NCI-H2029 treated with DMSO at 0.1 percent for 48 hours (cell line): Measurements from ENCODE around the gene TRIM45.
A peak's percentile ranks its signal among the peaks of the same experiment; 100 is the strongest.
"Not testable (repeated sequence)": the region's sequence is repeated elsewhere in the genome, so short reads cannot be mapped to it uniquely, and the experiment has no call there.

ENCODE experiments used
- DNase-seq: peaks from one replicate; lab custom pipeline; 2025; lab: John Stamatoyannopoulos, UW

The TRIM45 gene

GRCh38 chr1:117121589-117122329 lies at the start of gene TRIM45:
Gene TRIM45 (minus strand): TSS chr1:117121749. CDS start chr1:117121201, 548 bp downstream.
- peak; percentile 79 for DNase-seq

- DNase-seq, result no peak
Measured at GRCh38 chr1:117169871-117170596, 48.5 kb upstream of the TRIM45 start.

GRCh38 chr1:117167402-117167801 lies 45.9 kb upstream of the TRIM45 start:
- no peak for DNase-seq

GRCh38 chr1:117166076-117166475 lies 44.5 kb upstream of the TRIM45 start:
- no peak for DNase-seq

- no peak for DNase-seq
Measured at GRCh38 chr1:117164209-117164608, 42.7 kb upstream of the TRIM45 start.

- no peak for DNase-seq
Measured at GRCh38 chr1:117162816-117163215, 41.3 kb upstream of the TRIM45 start.

- no peak for DNase-seq
Measured at GRCh38 chr1:117161887-117162286, 40.3 kb upstream of the TRIM45 start.

GRCh38 chr1:117151305-117151704 lies 29.8 kb upstream of the TRIM45 start:
- DNase-seq, result not testable (repeated sequence)

GRCh38 chr1:117150316-117150715 lies 28.8 kb upstream of the TRIM45 start:
- DNase-seq, result no peak

GRCh38 chr1:117147856-117148588 lies 26.5 kb upstream of the TRIM45 start:
- DNase-seq, result no peak

- DNase-seq, result no peak
Measured at GRCh38 chr1:117147341-117147831, 25.8 kb upstream of the TRIM45 start.

- DNase-seq, result no peak
Measured at GRCh38 chr1:117146575-117147340, 25.2 kb upstream of the TRIM45 start.

GRCh38 chr1:117146072-117146471 lies 24.5 kb upstream of the TRIM45 start:
- DNase-seq, result no peak

- DNase-seq, result no peak
Measured at GRCh38 chr1:117143871-117144270, 22.3 kb upstream of the TRIM45 start.

GRCh38 chr1:117143172-117143571 lies 21.6 kb upstream of the TRIM45 start:
- no peak for DNase-seq

- DNase-seq, result no peak
Measured at GRCh38 chr1:117142200-117142599, 20.7 kb upstream of the TRIM45 start.

- DNase-seq, result no peak
Measured at GRCh38 chr1:117138561-117138960, 17.0 kb upstream of the TRIM45 start.

- no peak for DNase-seq
Measured at GRCh38 chr1:117138106-117138505, 16.6 kb upstream of the TRIM45 start.

- no peak for DNase-seq
Measured at GRCh38 chr1:117137281-117137855, 15.8 kb upstream of the TRIM45 start.

- no peak for DNase-seq
Measured at GRCh38 chr1:117136749-117137148, 15.2 kb upstream of the TRIM45 start.

- DNase-seq, result no peak
Measured at GRCh38 chr1:117135329-117135728, 13.8 kb upstream of the TRIM45 start.
